ENCODE measurements around the gene MYOCD.

DNA sequence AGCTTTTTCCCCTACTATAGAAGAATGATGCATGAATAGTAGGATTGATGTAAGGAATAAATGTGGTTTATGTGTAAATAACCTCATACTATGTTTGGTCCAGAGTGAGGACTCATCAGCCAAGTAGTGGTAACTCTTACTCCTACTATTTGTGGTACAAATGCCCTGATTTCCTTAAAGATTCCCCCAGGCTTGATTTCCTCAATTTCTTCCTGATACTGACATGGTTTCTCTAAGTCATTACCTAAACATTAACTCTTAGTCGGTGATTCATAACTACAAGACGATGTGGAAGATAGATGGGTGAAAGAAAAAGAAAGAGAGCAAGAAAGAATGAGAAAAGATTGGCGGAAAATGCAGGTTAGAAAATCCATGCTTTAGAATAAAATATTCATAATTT is 17.2 kb upstream of the MYOCD start:
- TF ChIP-seq EZH2 (IDR thresholded peaks at IDR 0.05; ENCODE audit: low read depth), result no peak
- TF ChIP-seq, protein P1, sequence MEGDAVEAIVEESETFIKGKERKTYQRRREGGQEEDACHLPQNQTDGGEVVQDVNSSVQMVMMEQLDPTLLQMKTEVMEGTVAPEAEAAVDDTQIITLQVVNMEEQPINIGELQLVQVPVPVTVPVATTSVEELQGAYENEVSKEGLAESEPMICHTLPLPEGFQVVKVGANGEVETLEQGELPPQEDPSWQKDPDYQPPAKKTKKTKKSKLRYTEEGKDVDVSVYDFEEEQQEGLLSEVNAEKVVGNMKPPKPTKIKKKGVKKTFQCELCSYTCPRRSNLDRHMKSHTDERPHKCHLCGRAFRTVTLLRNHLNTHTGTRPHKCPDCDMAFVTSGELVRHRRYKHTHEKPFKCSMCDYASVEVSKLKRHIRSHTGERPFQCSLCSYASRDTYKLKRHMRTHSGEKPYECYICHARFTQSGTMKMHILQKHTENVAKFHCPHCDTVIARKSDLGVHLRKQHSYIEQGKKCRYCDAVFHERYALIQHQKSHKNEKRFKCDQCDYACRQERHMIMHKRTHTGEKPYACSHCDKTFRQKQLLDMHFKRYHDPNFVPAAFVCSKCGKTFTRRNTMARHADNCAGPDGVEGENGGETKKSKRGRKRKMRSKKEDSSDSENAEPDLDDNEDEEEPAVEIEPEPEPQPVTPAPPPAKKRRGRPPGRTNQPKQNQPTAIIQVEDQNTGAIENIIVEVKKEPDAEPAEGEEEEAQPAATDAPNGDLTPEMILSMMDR (conservative IDR thresholded peaks at IDR 0.05), result no peak
